NOMO-1 treated with DMSO at 0.1 percent for 48 hours (cell line): ENCODE measurements around the gene SMARCD3.
A peak's percentile ranks its signal among the peaks of the same experiment; 100 is the strongest.

ENCODE experiments used
- DNase-seq: peaks from one replicate; lab custom pipeline; 2025; ENCODE audit not compliant: unreplicated experiment; lab: John Stamatoyannopoulos, UW

Gene SMARCD3

DNA sequence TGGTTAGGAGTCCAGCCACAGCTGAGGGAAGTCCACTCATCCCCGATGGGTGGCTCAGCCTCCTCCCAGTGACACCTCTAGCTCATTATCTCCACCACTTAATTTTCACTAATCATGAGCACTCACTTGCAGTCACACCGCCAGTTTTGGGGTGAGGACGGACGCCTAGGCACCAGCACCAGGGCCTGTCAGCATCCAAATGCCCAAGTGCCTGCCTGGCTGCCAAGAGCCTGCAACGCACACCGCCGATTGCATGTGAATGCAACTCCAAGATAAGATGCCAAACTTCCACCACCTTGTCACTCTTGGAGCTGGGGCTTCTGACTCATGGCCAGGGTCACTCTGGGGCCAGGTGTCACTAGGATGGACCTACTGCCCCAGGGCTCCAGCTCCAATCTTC, 24.4 kb upstream of the SMARCD3 start:
- DNase-seq, result no peak

GRCh38 chr7:151272405-151272804, 23.9 kb upstream of the SMARCD3 start:
- no peak for DNase-seq

DNA sequence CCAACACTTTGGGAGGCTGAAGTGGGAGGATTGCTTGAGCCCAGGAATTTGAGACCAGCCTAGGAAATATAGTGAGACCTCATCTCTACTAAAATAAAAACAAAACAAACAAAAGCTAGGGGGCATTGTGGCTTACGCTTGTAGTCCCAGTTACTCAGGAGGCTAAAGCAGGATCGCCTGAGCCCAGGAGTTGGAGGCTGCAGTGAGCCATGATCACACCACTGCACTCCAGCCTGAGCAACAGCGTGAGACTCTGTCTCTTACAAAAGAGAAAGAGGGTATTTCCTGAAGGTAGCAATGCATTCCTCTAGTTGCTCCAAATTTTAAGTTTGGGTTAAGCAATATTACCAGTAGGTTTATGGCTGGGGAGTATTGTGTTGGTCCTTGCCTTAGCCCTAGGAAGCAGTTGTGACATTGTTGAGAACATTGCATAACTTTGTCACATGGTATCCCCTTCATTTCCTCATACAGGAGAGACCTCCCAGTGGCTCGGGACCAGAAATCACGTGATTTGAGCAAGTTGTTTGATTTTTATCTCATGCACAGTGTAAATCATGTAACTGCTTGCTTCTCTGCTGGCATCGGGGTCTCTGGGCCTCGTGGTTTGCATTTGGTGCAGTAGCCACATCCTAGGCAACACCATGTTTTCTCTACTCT, 23.3 kb upstream of the SMARCD3 start:
- DNase-seq, result peak; percentile 82

- DNase-seq, result no peak
Measured at GRCh38 chr7:151269511-151269910, 21.0 kb upstream of the SMARCD3 start.

DNA sequence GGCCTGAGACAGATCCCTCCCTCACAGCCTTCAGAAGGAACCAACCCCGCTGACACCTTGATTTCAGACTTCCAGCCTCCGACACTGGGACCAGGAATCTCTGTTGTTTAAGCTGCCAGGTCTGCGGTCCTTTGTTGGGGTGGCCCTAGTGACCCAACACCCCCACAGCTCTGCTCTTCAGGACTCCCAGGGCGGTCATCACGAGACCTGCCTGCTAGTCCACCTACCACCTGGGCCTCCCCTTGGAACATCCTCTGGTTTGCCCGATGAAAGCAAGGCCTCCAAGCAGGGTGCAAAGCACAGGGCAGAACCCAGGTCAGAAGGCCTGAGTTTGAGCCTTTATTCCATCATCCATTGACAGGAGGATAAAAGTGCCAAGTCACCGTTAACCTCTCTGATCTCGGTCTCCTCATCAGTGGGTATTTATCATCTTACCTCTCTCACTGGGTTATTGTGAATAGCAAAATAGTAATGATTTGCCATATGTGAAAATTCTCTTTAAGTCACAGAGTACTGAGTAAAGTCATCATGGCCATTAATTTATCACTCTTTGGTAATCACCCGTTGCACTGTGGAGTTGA, 16.9 kb upstream of the SMARCD3 start:
- no peak for DNase-seq

DNA sequence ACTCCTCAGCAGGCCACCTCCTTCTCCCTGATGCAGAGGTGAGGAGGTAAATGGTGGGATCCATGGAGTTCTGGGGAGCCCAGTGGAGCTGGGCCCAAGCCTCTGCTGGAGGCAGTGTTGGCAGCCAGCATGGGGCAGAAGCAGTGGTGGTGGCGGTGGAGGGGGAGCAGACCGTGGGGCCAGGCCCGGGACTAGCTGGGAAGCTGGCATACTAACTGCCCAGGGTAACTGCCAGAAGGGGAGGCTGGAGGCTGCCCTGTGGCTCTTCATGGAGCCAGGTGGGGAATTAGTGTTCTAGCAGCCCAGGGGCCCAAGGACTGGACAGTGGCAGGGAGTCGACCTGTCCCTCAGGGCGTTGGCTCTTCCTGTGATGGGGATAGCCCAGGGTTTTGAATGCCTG, 16.1 kb upstream of the SMARCD3 start:
- DNase-seq, result no peak

DNA sequence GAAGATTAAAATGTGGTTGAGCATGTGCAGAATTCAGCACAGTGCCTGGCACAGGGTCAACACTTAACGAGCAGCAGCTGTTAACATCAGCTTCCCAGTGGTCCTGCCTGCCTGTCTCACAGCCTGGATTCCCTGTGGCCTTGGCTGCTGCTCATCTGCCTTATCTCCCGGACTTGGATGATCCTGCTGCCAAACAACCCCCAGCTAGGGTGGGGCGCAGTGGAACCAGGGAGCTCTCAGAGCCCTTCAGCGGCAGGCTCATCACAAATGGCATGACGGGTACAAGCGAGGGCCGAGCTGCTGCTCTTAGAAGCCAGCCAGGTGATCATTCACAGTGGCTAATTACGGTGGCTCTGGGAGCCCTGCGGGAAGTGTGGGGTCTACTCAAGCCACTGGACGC, 13.0 kb upstream of the SMARCD3 start:
- no peak for DNase-seq

DNA sequence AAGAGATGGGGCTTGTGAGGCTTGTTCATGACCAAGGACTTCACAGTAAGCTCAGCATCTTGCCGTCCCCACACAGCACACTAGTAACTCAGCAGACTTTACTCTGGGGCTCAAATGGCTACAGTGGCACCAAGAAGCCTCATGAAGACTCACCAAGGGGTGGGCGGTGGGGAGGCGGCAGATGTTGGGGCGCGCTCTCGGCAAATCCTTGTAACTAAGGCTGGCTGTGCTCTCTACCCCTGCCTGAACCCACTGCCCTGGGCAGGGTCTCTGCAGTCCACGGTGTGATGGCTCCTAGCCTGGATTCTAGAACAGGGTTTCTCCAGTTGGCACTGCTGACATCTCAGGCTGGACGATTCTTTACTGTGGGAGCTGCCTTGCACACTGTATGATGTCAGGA, 12.4 kb upstream of the SMARCD3 start:
- DNase-seq, result no peak

DNA sequence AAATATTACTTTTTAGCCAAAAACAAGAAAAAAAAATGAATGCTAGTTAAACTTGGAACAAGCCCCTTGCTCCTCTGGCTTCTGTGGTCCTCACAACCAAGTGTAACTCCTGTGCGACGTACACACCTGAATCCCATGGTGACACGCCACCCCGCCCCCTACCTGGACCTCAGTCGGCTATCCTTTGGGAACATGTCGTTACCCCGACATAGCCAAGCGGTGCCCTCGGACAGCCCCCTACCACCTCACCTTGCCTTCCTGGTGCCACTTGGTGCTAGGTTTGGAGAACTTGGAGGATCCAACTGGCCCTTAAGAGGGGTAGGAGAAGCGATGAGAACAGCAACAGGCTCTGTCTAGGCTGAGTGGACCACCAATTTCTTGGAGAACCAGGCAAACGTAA, 12.0 kb upstream of the SMARCD3 start:
- DNase-seq, result no peak

DNA sequence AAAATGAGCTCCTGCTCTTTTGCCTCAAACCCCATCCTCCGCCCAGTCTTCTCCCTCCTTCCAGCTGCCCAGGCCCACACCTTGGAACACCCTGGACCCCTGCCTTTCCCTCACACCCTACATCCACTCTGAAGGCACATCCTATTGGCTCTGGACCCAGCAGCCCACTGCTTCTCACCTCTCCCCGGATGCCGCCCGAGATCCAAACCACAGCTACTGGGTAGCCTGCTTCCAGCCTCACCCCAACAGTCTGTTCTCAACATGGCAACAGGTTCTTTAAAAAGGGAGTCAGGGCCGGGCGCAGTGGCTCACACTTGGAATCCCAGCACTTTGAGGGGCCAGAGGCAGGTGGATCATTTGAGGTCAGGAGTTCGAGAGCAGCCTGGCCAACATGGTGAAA, 9.5 kb upstream of the SMARCD3 start:
- no peak for DNase-seq

- no peak for DNase-seq
Measured at GRCh38 chr7:151256410-151257045, 8.0 kb upstream of the SMARCD3 start.

- no peak for DNase-seq
Measured at GRCh38 chr7:151255390-151255789, 6.9 kb upstream of the SMARCD3 start.

DNA sequence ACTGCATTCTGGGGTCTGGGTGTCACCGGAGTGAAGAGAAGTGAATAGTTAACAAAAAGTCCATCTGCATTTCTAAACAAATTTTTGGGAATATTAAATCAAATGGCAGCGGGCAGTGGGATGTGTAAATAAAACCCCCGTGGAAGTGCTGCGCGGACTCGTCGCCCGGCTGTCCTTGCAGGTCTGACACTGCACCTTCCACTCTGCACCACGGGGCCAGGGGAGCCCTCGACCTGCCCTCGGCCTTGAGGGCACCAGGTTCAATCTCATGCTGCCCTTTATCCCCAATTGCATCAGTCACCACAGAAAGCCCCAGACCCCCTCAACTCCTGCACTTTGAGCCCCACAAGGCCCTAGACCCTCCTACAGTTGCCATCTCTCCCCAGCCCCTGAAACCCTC, 6.4 kb upstream of the SMARCD3 start:
- DNase-seq, result no peak

DNA sequence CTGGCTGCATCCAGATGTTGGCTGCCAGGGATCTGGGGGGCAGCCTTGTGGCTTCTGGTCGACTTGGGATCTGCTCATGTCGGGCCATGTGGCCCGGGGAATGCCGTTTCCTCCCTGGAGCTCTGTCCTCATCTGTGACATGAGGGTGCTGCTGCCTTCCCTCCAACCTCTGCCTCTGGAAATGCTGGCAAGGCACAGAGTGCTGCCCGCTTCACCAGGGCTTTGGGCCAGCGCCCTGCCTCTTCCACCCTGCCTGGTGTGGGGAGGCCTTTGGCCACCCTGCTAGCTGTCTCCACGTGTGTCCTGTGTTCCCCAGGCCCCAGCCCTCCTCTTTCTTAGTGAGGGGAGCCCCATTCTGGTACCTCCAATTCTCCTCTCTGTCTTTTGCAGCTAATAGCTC, 5.8 kb upstream of the SMARCD3 start:
- DNase-seq, result no peak

DNA sequence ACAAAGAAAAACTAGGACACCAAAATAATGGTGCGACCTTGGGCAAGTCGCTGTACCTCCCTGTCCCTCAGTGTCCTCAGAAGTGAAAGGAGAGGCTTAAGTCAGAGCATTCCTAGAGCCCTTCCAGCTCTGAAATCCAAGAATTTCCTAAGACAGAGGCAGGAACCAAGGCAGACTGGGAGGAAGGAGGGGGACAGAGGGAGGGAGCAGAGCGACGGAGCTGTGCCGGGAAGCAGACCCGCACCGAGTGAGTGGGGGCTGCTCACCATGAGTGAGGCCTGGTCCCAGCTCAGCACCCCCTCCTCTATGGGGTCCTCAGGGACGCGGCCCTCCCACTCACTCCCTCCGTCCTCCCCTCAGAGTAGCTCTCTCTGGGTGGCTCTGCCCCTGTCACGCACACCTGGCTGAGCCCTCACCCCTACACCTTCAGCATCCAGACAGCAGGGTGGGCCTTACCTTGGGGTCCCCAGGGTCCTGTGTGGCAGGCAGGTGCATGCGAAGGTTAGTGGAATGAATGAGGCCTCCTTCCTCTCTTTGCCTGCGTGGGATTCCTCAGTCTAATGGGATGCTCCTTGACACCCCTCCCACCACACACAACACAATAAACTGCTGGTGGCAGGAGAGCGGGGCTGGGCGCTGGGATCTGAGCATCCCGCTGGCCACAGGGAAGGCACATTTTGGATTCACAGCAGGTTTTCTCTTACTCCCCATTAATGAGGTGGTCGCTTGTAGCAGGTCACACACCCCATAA, 4.6 kb upstream of the SMARCD3 start:
- no peak for DNase-seq

GRCh38 chr7:151252561-151252835, 4.0 kb upstream of the SMARCD3 start:
- no peak for DNase-seq

DNA sequence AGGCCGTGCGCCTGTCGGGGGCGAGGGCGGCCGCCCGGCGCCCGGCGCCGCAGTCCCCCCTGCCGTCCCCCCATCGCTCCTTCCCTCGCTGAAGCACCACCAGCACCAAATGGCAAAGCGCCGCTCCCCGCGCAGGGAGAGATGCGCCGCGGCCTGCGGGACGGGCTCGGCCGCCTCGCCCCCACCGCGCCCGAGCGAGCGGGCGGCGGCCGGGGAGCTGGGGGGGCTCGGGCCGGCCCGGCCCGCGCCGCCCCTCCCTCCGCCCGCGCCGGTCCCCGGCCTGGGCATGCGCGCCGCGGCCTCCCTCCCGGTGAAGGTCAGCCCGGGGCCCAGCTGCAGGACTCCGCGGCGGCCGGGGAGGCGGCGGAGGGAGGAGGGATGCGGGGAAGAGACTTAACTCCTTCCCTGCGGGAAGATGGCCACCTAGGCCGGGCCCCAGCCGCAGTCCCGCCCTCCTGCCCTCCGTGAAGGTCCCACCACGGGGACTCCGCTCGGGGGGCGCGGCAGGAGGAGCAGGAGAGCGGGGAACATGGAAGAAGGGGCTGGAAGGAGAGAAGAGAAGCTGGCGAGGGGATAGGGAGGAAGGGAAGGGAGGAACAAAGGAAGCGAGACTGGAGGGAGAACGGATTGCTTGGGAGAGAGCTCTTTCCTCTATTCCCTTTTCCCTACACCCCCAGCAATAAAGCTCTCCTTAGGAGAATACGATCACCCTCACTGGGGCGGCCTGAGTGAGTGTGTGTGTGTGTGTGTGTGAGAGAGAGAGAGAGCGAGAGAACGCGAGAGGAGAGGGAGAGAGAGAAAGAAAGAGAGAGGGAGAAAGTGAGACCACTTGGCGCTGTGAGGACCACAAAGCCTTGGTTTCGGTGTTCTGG, 3.4 kb upstream of the SMARCD3 start:
- DNase-seq, result no peak

DNA sequence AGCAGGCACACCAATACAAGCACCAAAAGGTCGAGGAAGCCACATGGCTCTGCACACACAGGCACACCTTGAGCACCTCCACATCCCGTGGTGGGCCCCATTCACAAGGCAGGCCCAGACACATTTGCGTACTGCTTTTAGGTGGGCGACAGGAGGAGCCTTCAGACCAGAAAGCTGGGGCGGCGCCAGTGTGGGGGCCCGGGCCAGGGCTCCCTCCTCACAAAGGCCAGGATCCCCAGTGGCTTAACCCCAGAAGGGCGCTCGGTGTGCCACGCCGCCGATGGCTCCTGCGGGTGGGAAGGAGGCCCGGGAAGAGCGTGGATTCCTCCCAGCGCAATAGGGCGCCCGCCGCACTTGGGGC, 2.8 kb upstream of the SMARCD3 start:
- DNase-seq, result no peak

DNA sequence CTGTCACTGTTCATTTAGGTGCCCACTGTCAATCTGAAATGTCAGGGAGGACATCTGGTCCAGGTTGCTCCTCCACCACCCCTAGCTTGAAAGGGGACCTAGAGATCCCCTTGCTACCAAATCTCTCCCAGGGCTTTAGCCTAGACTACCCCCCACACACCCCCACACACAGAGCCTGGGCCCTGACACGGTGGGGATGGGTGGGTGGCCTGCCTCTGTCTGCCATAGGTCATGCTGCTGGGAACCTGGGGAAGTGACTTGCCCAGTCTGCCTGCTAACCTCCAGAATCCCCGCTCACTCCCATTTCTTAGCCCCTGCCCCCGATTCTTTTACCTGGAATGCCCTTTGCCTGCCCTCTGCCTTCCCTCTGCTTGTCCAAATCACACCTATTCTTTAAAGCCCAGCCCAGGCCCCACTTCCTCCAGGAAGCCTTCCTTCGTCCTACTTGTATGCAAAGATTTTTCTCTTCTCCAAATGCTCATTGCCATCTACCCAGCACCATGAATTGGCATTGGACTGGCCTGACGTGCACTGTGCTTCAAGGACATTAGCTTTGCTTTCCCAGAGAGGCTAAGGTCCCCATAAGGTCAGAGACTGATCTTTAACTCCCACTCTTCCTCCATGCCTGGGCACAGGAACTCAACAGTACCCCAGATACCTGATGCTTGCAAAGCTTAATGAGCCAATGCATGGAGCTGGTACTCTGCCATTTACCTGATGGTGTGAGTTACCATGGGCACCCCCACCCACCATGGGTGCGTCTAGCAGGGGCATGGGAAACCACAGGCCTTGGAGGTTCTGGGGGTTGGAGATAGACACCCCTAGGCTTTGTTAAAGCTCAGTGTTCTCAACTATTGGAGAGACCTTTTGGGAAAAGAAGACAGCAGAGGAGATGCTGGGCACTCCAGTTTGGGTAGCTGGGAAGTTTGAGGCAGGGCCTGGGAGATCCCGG, 2.0 kb upstream of the SMARCD3 start:
- no peak for DNase-seq

DNA sequence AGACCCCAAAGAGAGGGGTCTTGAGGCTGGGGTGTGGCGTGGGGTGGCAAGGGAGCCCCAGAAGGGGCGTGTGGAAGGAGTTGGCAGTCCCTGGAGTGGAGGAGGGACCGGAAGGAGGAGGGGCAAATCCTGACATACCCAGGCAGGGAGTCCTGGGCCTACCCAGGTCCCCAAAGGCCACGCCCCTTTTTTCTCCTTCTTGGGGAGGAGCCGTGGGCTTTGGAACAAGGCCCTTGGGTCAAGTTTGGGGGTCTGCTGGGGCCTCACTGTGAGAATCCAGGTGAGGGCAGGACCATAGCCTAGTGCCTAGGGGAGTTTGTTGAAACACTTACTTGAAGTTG, 1.2 kb upstream of the SMARCD3 start:
- no peak for DNase-seq
